AG08395 (cell line): ENCODE results near the gene STK24.
"Not testable (repeated sequence)": the region's sequence is repeated elsewhere in the genome, so short reads cannot be mapped to it uniquely, and the experiment has no call there.

ENCODE experiments used
- DNase-seq: peaks from one replicate; pipeline ENCODE4 v3.0.0; 2012; ENCODE audit warnings: mixed read lengths, low spot score

Gene STK24

GRCh38 chr13:98582947-98583346 lies 6.0 kb upstream of the STK24 start:
- DNase-seq = no peak

GRCh38 chr13:98581971-98582702 lies 5.2 kb upstream of the STK24 start:
- DNase-seq = peak; percentile 62

- no peak for DNase-seq
Observed at GRCh38 chr13:98581381-98581780, 4.5 kb upstream of the STK24 start.

- DNase-seq = no peak
Observed at GRCh38 chr13:98580420-98580819, 3.5 kb upstream of the STK24 start.

- DNase-seq = no peak
Observed at GRCh38 chr13:98577836-98578285, 954 bp upstream of the STK24 start.

- peak; percentile 37 for DNase-seq
Observed at GRCh38 chr13:98576200-98576945, 534 bp downstream of the STK24 start.

GRCh38 chr13:98575904-98576199 lies 1.1 kb downstream of the STK24 start:
- DNase-seq = no peak

- DNase-seq = no peak
Observed at GRCh38 chr13:98575009-98575903, 1.7 kb downstream of the STK24 start.

GRCh38 chr13:98571955-98572662 lies 4.8 kb downstream of the STK24 start:
- peak; percentile 74 for DNase-seq

- DNase-seq = no peak
Observed at GRCh38 chr13:98570929-98571372, 6.0 kb downstream of the STK24 start.

- not testable (repeated sequence) for DNase-seq
Observed at GRCh38 chr13:98569494-98570367, 7.2 kb downstream of the STK24 start.

- no peak for DNase-seq
Observed at GRCh38 chr13:98568918-98569317, 8.0 kb downstream of the STK24 start.

GRCh38 chr13:98567140-98567539 lies 9.8 kb downstream of the STK24 start:
- no peak for DNase-seq

GRCh38 chr13:98565726-98566565 lies 11.0 kb downstream of the STK24 start:
- DNase-seq = peak; percentile 45

GRCh38 chr13:98564204-98564603 lies 12.7 kb downstream of the STK24 start:
- DNase-seq = no peak

- no peak for DNase-seq
Observed at GRCh38 chr13:98563071-98563470, 13.8 kb downstream of the STK24 start.

GRCh38 chr13:98559169-98559568 lies 17.7 kb downstream of the STK24 start:
- DNase-seq = no peak

- no peak for DNase-seq
Observed at GRCh38 chr13:98557937-98558792, 18.7 kb downstream of the STK24 start.
